ENCODE measurements around the gene BANF1. TPM values are rescaled to one million over a fixed set of nuclear protein-coding genes. Genes with fewer than 3 reads are reported as not detected.
"Not testable (repeated sequence)": the region's sequence is repeated elsewhere in the genome, so short reads cannot be mapped to it uniquely, and the experiment has no call there.

Gene BANF1
- total RNA-seq, 1 donor from 2014 or later = 282 TPM

- DNase-seq (ENCODE audit: low spot score) = no peak
- Mint-ChIP-seq H3K4me3 (no peak overlapping the region), H3K9me3 (no peaks in the 10 kb centered on the region), H3K36me3 (ENCODE audit: low read depth) (peaks cover 9% of the 10 kb centered on the region), H3K27me3 (ENCODE audit: insufficient read depth) (peaks cover 16% of the 10 kb centered on the region), H3K27ac (no peak overlapping the region), H3K4me1 (ENCODE audit: low read depth) (peaks cover 10% of the 10 kb centered on the region)
- intact Hi-C loops (cut with micrococcal nuclease) = no loop called here
Observed at GRCh38 chr11:66008095-66008467, 5.8 kb downstream of the BANF1 start.

GRCh38 chr11:66008468-66009101, 6.3 kb downstream of the BANF1 start:
- Mint-ChIP-seq H3K36me3 (ENCODE audit: low read depth) (peaks cover 6% of the 10 kb centered on the region), H3K4me3 (no peak overlapping the region), H3K9me3 (no peaks in the 10 kb centered on the region), H3K27ac (no peak overlapping the region), H3K4me1 (ENCODE audit: low read depth) (peaks cover 5% of the 10 kb centered on the region), H3K27me3 (ENCODE audit: insufficient read depth) (peaks cover 20% of the 10 kb centered on the region)
- DNase-seq (ENCODE audit: low spot score) = no peak
- intact Hi-C loops (cut with micrococcal nuclease) = no loop called here

GRCh38 chr11:66010036-66010435, 7.7 kb downstream of the BANF1 start:
- H3K4me3 Mint-ChIP-seq; DNase-seq (ENCODE audit: low spot score); H3K4me1 Mint-ChIP-seq (ENCODE audit: low read depth); H3K9me3 Mint-ChIP-seq; H3K27ac Mint-ChIP-seq; H3K36me3 Mint-ChIP-seq (ENCODE audit: low read depth); intact Hi-C loops (cut with micrococcal nuclease): not testable (repeated sequence)
- peaks cover 20% of the 10 kb centered on the region for H3K27me3 Mint-ChIP-seq (ENCODE audit: insufficient read depth)

DNA sequence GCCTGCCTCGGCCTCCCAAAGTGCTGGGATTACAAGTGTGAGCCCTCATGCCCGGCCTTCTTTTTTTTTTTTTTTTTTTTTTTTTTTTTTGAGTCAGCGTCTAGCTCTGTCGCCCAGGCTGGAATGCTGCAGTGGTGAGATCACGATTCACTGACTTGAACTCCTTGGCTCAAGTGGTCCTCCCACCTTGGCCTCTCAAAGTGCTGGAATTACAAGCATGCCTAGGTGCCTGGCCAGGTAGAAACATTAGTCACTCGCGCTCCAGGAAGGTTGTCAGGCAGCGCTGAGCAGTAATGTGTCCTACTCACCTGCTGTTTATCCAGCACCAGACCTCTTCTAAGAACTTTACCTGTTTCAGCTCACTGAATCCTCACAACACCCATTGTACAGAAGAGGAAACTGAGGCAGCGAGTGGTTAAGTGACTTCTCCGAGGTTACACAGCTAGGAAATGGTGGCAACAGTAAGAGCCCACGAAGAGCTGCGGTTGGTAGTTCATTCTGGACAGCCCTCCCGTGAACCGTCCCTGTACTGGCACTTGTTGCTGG, 9.0 kb downstream of the BANF1 start:
- peaks cover 5% of the 10 kb centered on the region for H3K4me1 Mint-ChIP-seq (ENCODE audit: low read depth)
- H3K27me3 Mint-ChIP-seq (ENCODE audit: insufficient read depth) = peaks cover 20% of the 10 kb centered on the region
- H3K4me3 Mint-ChIP-seq = no peak overlapping the region
- no peak for DNase-seq (ENCODE audit: low spot score)
- intact Hi-C loops (cut with micrococcal nuclease) = no loop called here
- H3K27ac Mint-ChIP-seq = no peak overlapping the region
- no peaks in the 10 kb centered on the region for H3K9me3 Mint-ChIP-seq
- no peaks in the 10 kb centered on the region for H3K36me3 Mint-ChIP-seq (ENCODE audit: low read depth)

DNA sequence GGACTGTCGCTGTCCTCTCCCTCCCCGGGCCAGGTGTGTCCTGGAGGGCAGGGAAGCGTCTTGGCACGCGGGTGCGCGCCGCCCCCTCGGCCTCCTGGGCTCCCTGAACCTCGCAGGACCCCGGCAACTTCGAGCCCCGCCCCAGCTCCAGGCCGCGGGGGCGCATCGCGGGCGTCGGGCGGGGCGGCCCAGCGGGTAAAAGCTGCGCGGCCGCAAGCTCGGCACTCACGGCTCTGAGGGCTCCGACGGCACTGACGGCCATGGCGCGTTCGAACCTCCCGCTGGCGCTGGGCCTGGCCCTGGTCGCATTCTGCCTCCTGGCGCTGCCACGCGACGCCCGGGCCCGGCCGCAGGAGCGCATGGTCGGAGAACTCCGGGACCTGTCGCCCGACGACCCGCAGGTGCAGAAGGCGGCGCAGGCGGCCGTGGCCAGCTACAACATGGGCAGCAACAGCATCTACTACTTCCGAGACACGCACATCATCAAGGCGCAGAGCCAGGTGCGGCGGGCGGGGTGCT, 9.5 kb downstream of the BANF1 start, which contains the start of gene CST6:
CST6 (plus strand) TSS at position 224 of the 519 bp plus-strand sequence; CDS start at position 261, 37 bp downstream.
- H3K9me3 Mint-ChIP-seq = no peaks in the 10 kb centered on the region
- H3K4me1 Mint-ChIP-seq (ENCODE audit: low read depth) = peaks cover 5% of the 10 kb centered on the region
- H3K27me3 Mint-ChIP-seq (ENCODE audit: insufficient read depth) = peaks cover 20% of the 10 kb centered on the region
- no peak for DNase-seq (ENCODE audit: low spot score)
- intact Hi-C loops (cut with micrococcal nuclease) = no loop called here
- H3K4me3 Mint-ChIP-seq = no peak within 1 kb of the TSS
- no peak within 1 kb of the TSS for H3K27ac Mint-ChIP-seq
- H3K36me3 Mint-ChIP-seq (ENCODE audit: low read depth) = no peaks in the 10 kb centered on the region

- peaks cover 9% of the 10 kb centered on the region for H3K4me1 Mint-ChIP-seq (ENCODE audit: low read depth)
- no peaks in the 10 kb centered on the region for H3K9me3 Mint-ChIP-seq
- H3K27ac Mint-ChIP-seq = no peak overlapping the region
- H3K4me3 Mint-ChIP-seq = no peak overlapping the region
- H3K36me3 Mint-ChIP-seq (ENCODE audit: low read depth) = no peaks in the 10 kb centered on the region
- DNase-seq (ENCODE audit: low spot score) = no peak
- peaks cover 20% of the 10 kb centered on the region for H3K27me3 Mint-ChIP-seq (ENCODE audit: insufficient read depth)
- intact Hi-C loops (cut with micrococcal nuclease) = no loop called here
Observed at GRCh38 chr11:66012371-66012945, 10.2 kb downstream of the BANF1 start.

- Mint-ChIP-seq H3K9me3 (no peaks in the 10 kb centered on the region), H3K27me3 (ENCODE audit: insufficient read depth) (peaks cover 21% of the 10 kb centered on the region)
Observed at GRCh38 chr11:66012946-66013761, 10.9 kb downstream of the BANF1 start.

DNA sequence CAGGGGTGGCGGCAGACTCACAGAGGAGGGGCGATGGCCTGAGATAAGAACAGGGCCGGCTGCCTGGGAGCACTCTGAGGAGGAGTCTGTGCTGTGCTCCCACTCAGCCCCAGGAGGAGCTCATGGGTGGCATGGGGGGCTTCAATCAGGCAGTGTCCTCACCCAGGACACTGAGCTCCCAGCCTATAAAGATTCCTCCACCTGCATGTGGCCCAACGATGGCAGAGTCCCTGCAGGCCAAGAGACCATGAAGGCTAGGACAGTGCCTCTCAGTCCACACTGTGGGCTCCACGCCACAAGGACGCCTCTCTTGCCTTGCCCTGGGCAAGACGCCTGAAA, 11.4 kb downstream of the BANF1 start:
- intact Hi-C loops (cut with micrococcal nuclease) = no loop called here
- H3K9me3 Mint-ChIP-seq = no peaks in the 10 kb centered on the region
- DNase-seq (ENCODE audit: low spot score) = no peak
- peaks cover 13% of the 10 kb centered on the region for H3K4me1 Mint-ChIP-seq (ENCODE audit: low read depth)
- peaks cover 21% of the 10 kb centered on the region for H3K27me3 Mint-ChIP-seq (ENCODE audit: insufficient read depth)
- no peaks in the 10 kb centered on the region for H3K36me3 Mint-ChIP-seq (ENCODE audit: low read depth)
- no peak overlapping the region for H3K4me3 Mint-ChIP-seq
- H3K27ac Mint-ChIP-seq = no peak overlapping the region

More at GRCh38 chr11:66012946-66013761, 10.9 kb downstream of the BANF1 start:
- DNase-seq (ENCODE audit: low spot score) = no peak
- H3K36me3 Mint-ChIP-seq (ENCODE audit: low read depth) = no peaks in the 10 kb centered on the region
- peaks cover 13% of the 10 kb centered on the region for H3K4me1 Mint-ChIP-seq (ENCODE audit: low read depth)
- no peak overlapping the region for H3K27ac Mint-ChIP-seq
- intact Hi-C loops (cut with micrococcal nuclease) = no loop called here
- H3K4me3 Mint-ChIP-seq = no peak overlapping the region

GRCh38 chr11:66014804-66015453, 12.6 kb downstream of the BANF1 start:
- Mint-ChIP-seq H3K27ac (no peak overlapping the region), H3K4me3 (no peak overlapping the region), H3K27me3 (ENCODE audit: insufficient read depth) (peaks cover 21% of the 10 kb centered on the region), H3K4me1 (ENCODE audit: low read depth) (peaks cover 13% of the 10 kb centered on the region), H3K9me3 (no peaks in the 10 kb centered on the region), H3K36me3 (ENCODE audit: low read depth) (no peaks in the 10 kb centered on the region)
- intact Hi-C loops (cut with micrococcal nuclease) = no loop called here
- DNase-seq (ENCODE audit: low spot score) = no peak

DNA sequence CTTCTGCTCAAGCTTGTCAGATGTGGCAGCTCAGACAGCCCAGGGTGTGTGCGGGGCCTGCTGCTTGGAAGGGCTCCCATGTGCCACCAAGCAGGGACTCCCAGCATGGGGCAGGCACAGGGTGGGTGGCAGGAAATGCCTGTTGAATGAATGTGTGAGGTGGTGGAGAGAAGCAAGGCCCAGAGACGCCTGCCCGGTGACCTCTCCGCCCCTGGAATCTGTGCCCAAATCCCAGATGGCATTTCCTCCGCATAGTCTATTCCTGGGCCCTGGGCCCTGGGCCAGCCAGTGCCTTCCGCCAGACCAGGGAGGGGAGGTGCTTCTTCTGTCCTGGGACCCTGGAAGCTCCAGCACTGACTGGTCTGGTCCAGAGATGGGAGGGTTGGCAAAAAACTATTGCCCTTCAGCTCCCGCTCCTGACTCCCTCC, 13.2 kb downstream of the BANF1 start:
- peaks cover 16% of the 10 kb centered on the region for H3K27me3 Mint-ChIP-seq (ENCODE audit: insufficient read depth)
- H3K4me3 Mint-ChIP-seq = no peak overlapping the region
- H3K4me1 Mint-ChIP-seq (ENCODE audit: low read depth) = peaks cover 8% of the 10 kb centered on the region
- no peaks in the 10 kb centered on the region for H3K36me3 Mint-ChIP-seq (ENCODE audit: low read depth)
- H3K27ac Mint-ChIP-seq = no peak overlapping the region
- intact Hi-C loops (cut with micrococcal nuclease) = no loop called here
- no peaks in the 10 kb centered on the region for H3K9me3 Mint-ChIP-seq
- no peak for DNase-seq (ENCODE audit: low spot score)

DNA sequence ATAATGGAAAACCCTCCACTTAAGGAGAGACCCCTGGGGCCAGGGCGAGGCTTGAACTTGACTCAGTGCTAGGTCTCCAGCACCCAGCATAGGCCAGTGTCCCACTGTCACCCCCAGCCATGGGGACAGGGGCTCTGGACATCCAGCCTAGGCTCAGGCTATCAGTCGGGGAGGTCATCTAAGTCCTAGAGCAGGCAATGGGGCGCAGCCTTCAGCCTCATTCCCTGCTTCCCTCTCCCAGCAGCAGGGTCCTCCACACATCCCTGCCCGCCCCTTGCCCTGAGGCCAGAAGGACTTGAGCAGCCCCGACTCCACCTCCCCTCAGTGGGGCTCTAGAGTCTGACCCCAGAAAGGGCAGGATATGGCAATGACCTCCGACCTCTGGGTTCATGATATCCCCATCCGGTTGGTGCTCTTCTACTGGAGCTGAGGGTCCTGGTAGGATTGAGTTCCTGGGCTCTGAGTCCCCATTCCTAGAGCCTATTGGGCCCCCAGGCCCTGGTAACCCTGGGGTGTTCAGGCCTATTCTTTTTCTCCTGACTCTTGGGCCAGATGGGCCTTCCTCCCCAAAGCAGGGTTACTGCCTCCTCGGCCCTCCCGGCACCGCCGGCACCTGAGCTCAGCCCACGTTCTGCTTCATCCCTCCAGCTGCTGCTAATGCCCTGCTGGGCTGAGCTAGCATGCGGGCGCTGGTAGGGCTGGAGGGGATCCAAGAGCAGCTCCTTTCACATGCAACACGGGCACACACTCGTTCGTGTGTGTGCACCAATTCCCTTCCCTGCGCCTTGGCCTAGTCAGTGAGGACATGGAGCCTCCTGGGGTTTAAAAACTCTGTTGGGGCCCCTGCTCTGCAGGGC, 13.9 kb downstream of the BANF1 start:
- H3K9me3 Mint-ChIP-seq = no peaks in the 10 kb centered on the region
- H3K27ac Mint-ChIP-seq = no peak overlapping the region
- H3K4me3 Mint-ChIP-seq = no peak overlapping the region
- peaks cover 13% of the 10 kb centered on the region for H3K27me3 Mint-ChIP-seq (ENCODE audit: insufficient read depth)
- intact Hi-C loops (cut with micrococcal nuclease) = no loop called here
- no peak for DNase-seq (ENCODE audit: low spot score)
- no peaks in the 10 kb centered on the region for H3K36me3 Mint-ChIP-seq (ENCODE audit: low read depth)
- peaks cover 8% of the 10 kb centered on the region for H3K4me1 Mint-ChIP-seq (ENCODE audit: low read depth)

- Mint-ChIP-seq H3K4me3 (no peak overlapping the region), H3K4me1 (ENCODE audit: low read depth) (peaks cover 8% of the 10 kb centered on the region), H3K9me3 (no peaks in the 10 kb centered on the region), H3K36me3 (ENCODE audit: low read depth) (no peaks in the 10 kb centered on the region), H3K27me3 (ENCODE audit: insufficient read depth) (peaks cover 10% of the 10 kb centered on the region), H3K27ac (no peak overlapping the region)
- DNase-seq (ENCODE audit: low spot score) = no peak
- intact Hi-C loops (cut with micrococcal nuclease) = no loop called here
Observed at GRCh38 chr11:66016793-66017177, 14.5 kb downstream of the BANF1 start.
